Measurements from ENCODE around the gene DMD.
"Not testable (repeated sequence)": the region's sequence is repeated elsewhere in the genome, so short reads cannot be mapped to it uniquely, and the experiment has no call there.

The DMD gene

DNA sequence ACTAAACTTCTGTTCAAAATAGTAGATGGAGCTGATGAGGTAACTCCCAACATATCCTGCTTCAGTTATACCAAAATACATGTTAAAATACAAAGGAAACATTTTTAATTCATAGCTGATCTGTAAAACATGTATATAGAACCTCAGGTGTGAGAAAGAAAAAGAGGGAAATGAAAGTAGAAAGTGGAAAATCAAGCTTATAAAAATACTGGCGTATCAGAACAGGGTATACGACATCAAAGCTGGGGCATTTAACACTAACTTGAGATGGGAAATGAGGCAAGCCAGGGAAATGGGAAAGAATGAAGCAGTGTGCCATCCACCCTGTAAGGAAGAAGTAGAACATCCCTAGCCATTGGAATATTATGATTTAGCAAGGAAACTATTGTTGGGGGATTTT, 767.5 kb downstream of the DMD start:
- DNase-seq, result no peak
- intact Hi-C loops (cut with DNase I), result no loop called here

DNA sequence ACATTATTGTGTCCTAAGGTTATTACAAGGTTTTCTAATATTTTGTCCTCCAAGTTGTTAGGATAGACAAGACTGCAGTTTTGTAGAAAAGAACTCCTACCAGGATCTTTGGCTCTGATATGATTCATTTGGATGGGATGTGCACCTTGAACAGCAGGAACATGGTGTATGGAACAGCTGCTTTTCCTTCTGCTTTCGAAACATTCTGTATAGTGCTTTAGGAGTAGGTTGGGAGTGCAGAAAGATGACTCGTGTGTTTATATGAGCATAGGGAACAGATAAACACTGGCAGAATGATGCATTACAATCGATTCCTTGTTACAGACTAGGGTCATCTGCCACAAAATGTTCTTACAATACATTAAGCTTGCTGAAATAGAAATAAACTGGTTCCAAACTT, 790.1 kb downstream of the DMD start:
- DNase-seq, result no peak
- intact Hi-C loops (cut with DNase I), result no loop called here

DNA sequence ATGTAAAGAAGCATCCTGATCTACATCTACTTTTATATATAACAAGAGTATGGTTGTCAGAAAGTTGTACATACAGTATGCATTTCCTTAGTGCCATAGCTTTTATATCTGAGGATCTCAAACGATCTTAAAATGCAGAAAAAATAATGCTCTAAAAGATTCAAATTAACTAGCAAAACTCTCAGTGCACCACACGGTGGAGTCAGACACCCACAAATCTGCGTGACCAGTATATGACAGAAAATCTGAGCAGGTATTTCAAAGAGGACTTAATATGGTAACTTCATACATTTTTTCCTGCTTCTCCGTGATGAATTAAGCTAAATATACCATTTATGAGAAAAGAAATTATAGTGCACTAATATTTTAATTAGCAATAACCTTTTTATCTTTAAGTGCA, 803.0 kb downstream of the DMD start:
- peak in 18 of 42 donors; percentile 0 to 33 (median 10) for DNase-seq

DNA sequence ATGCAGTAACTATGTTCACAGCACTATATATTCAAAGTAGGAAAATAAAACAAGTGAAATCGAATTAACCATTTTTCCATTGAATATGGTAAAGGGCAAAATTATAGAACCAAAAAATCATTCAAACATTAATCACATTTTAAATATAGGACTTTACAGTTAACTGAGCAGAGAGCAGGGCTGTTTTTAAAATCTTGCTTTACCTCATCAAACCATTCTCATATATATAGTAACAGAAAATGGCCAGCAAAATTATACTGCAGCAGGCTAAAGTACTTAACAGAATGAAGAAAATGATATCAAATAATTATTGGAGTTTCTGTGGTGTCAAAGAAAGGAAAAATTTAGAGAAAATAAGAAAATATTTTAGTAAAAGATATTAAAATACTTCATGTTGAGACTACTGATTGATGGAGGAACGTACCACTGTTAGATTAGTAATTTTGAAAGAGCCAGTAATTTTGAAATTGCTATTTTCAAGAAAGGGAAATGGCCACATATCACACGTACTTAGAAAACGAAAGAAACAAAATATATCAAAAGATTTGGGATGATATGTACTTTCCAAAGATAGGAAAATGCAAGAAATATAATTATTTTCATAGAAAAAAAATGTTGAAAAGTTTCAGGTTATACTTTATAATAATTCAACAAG, 813.7 kb downstream of the DMD start:
- no peak for DNase-seq
- intact Hi-C loops (cut with DNase I), result no loop called here

More for the DNA sequence above, 803.0 kb downstream of the DMD start:
- intact Hi-C loops (cut with DNase I), result no loop called here

DNA sequence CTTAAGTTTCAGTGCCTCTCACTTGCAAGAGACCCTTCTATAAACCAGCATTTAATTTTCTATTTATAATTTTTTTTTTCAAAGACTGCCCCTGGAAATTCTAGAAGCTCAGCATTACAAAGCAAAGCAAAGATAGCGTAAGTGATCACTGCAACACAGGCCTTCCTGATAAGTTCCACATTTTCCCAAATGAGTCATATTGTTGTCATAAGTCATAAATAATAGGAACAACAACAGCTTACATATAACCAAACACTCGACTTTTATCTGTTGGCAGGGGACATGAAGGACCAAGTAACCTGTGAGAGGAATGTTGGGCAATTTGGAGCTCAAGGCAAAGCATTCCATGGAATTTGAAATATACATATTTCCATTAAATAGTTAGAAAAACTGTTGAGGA, 815.5 kb downstream of the DMD start:
- intact Hi-C loops (cut with DNase I), result no loop called here
- DNase-seq, result no peak

DNA sequence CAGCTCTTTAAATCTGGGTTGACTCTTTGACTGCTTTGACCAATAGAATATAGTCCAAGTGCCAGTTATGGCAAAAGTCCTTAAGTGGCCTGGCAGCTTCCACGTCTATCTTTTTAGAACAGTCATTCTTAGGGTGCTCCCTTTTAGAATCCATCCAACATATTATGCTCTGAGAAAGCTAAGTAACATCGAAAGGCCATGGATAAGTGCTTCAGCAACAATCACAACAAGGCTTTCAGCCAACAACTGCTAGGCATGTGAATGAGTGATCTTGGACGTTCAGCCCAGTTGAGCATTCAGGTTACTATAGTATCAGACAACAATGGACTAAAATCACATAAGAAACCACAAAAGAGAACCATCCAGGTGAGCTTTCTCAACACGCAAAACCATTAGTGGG, 818.7 kb downstream of the DMD start:
- no peak for DNase-seq
- intact Hi-C loops (cut with DNase I), result no loop called here

DNA sequence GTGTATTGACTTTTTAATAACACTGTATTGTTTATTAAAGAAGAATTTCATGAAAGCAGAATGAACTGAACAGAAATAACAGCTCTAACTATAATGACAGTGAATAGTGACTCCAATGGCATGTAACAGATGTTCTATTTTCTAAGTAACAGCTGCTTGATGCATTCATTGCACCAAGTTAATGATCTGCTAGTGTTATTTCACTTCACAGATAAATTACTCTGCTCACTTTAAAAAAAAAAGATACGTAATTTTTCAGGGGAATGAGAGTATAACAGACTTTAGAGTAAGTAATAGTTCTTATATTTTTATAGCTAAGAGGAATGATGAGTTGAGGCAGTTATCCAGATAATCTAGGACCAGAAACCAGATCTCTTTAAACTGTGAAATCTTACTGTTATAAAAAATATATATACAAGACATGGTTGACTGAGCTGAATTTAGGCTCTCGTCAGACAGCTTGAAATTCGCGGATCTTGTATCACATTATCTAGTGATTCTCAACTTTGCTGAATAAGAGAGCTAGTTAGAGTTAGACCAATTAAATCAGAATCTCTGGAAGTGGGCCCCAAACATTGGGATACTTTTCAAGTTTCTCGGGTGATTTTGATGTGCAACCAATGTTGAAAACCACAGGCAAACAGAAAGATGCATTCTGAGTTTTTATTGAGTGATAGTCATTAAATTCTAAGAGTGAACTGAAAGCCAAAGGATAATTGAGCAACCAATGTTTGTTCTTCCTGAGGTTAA, 840.7 kb downstream of the DMD start:
- intact Hi-C loops (cut with DNase I), result no loop called here
- no peak for DNase-seq

DNA sequence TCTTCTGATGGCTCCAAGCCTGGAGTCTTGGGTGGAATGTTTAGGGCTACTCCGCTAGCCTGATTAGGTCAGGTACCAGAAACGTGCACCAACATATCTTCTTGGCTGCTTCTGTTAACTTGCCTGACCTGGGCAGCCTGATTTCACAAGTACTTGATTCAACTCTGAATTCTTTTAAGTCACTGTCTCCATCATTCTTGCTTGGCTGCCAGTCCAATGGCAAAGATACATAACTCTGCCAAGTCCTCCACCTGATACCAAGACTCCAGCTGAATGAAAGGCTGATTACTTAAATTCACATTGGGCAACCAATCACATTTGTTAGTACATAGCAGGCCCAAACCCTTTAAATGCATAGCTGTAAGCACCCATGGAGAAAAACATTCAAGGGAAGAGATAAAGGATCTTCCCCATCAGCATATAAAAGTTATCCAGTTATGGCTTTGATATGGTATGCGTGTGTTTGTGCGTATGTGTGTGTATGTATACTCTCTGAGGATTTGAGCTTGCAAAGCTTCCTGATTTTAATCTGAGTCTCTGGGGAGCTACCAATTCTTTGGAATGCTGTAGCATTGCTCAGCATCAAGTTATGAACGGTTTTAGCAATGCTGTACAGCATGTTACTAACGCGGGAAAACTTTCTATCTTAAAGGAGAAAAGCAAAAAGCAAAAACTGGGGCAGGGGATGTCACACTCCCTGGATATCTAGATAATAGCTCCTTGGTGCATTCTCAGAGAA, 917.2 kb downstream of the DMD start:
- intact Hi-C loops (cut with DNase I), result no loop called here
- no peak for DNase-seq

DNA sequence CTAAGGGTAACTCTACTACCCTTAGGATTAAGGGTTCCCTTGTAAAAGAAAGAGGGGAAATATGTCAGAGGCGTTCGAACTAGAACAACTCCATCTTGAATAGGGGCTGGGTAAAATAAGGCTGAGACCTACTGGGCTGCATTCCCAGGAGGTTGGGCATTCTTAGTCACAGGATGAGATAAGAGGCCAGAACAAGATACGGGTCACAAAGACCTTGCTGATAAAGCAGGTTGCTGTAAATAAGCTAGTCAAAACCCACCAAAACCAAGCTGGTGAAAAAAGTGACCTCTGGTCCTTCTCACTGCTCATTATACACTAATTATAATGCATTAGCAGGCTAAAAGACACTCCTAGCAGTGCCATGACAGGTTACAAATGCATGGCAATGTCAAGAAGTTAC, 922.0 kb downstream of the DMD start:
- no peak for DNase-seq
- intact Hi-C loops (cut with DNase I), result no loop called here

DNA sequence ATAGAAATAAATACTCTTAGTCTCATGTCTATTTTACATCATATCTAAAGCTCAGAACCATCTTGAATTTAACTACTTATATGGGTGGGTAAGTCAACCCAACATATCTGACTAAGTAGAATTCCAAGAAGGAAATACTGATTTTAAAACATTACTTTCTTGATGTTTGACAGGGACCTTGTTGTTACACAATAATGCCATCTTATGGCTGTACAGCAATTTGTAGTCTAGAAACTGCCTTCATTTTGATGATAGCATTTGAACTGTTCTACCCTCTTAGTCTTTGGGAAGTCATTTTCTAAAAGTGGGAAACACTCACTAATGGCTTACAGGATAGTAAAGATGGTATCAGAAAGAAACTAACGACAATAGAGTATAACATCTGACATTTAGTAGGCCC, 929.5 kb downstream of the DMD start:
- intact Hi-C loops (cut with DNase I), result no loop called here
- no peak for DNase-seq

DNA sequence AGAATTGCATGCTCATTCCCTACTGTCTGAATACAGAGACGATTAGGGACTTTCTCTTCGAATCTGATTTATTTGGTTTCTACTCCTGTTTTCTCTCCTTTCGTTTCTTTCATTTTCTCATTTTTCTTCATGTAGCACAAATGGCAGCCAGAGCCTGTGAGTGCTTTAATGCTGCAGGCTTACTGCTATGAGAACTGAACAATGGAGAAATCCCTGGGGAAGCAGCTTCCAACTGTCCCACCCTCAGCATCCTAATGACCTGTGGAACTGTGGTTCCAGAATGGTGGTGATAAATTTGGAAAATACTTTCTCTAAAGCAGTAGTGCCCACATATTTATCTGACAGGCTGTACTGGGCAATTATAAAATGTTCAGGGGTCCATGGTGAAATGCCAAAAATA, 930.4 kb downstream of the DMD start:
- DNase-seq, result no peak
- intact Hi-C loops (cut with DNase I), result no loop called here

DNA sequence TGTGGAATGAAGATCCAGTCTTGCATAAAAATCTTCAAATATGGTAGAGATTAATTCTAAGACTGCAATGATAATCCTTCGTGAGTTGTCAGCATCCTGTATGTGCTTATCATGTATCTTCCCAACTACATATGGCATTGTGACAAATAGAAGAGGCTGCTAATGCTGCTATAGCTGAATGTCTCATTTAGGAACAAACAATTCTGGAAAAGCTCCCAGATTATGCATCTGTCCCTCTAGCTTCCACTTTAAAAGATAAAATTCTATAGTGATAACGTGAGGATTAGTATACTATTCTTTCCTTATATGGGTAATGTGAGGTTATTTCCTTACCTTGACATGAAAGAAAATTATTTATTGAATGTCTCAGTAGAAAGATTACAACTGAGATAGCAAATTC, 930.9 kb downstream of the DMD start:
- DNase-seq, result no peak
- intact Hi-C loops (cut with DNase I), result no loop called here

DNA sequence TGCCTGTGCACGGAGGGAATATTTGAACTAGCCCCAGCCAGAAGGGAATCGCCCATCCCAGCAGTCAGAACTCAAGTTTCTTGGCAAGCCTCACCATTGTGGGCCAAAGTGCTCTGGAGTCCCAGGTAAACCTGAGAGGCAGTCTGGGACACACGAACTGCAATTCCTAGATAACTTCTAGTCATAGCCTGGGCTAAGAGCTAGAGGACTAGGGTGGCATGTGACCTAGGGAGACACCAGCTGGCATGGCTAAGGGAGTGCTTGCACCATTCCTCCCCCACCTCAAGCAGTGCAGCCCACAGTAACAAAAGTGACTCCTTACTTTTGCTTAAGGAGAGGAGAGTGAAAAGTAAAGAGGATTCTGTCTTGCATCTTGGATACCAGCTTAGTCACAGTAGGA, 935.2 kb downstream of the DMD start:
- DNase-seq, result no peak
- intact Hi-C loops (cut with DNase I), result no loop called here

DNA sequence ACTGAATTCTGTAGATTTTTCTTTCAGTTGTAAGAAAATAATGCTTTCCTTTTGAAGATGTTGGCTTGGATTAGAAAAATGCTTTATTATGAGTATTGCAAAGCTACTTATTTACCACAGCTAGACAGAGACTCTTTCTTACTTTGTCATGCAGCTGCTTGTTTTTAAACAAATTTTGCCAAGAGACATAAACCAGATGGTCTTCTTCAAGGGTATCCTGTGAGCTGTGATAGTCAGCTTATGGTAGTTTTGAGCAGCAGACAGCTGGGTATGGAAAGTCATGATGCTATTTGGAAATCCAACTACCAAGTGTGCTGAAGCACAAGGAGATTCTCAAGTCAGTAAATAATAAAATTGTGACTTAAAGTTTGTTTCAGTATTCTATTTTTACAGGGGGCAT, 941.5 kb downstream of the DMD start:
- intact Hi-C loops (cut with DNase I), result no loop called here
- no peak for DNase-seq

DNA sequence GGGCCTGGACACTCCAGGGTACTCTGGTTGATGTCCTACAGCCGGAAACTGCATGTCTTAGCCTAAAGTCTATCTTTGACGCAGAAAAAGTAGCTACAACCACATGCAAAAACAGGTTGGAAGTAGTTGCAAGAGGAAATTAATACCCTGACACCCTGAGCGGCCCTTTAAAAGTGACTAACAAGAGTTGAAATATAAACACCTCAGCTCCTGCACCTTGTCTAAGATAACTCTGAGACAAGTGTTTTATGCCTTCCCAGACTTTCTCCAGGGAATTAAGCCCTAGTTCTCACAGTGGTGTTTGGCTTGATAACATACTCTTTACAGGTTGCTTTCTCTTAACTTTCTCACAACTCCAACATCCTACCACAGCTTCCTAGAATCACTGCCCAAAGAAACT, 943.1 kb downstream of the DMD start:
- DNase-seq, result no peak
- intact Hi-C loops (cut with DNase I), result no loop called here

DNA sequence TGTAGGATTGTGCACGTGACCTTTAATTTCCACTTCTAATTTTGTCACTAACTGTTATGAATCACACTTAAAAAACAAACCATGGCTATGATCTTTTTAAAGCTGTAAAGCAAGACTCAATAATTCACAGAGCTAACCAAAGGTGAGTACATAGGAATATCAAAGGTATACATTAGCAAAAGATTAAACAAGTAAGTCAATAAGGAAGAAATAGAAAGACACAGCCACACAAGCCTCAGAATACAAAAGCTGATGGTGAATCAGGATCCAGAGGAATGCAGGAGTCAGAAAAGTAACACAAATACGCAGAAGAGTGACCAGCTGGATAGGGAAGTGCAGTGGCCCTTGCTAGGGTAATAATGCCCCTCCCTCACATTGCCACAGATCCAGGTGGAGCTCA, 943.6 kb downstream of the DMD start:
- no peak for DNase-seq
- intact Hi-C loops (cut with DNase I), result no loop called here

DNA sequence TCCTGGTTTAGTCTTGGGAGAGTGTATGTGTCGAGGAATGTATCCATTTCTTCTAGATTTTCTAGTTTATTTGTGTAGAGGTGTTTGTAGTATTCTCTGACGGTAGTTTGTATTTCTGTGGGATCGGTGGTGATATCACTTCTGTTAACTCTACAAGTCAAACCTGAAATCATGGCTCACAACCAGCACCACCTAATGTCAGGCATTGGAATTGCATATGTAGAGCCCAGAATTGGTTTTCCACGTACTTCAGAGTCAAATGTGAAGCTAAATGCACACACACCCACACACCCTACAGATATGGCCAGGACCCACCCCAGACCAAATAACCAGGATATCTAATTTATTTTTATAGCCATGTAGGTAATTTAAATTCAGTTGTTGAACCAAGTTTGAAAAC, 964.7 kb downstream of the DMD start:
- intact Hi-C loops (cut with DNase I), result not testable (repeated sequence)
- DNase-seq, result peak in 30 of 42 donors; percentile 2 to 65 (median 28)

DNA sequence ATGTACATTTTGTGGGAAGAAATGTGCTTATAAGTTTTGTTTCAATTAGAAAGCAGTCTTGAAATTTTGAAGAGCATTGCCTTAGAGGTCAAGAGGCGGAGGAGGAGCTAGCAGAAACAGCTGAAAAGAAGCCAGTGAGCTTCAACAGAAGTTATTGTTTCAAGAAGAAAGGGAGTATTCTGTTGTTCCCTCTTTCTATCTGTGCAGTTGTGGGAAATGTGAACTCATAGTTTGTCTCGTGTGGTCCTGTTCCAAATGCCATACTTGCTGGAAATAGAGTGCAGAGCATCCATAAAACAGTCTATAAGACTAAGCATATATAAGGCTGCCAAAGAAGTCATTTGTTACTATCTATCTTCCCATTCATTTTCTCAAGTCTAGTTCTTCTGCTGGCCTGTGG, 1015.7 kb downstream of the DMD start:
- intact Hi-C loops (cut with DNase I), result no loop called here
- peak in 25 of 42 donors; percentile 3 to 66 (median 21) for DNase-seq

DNA sequence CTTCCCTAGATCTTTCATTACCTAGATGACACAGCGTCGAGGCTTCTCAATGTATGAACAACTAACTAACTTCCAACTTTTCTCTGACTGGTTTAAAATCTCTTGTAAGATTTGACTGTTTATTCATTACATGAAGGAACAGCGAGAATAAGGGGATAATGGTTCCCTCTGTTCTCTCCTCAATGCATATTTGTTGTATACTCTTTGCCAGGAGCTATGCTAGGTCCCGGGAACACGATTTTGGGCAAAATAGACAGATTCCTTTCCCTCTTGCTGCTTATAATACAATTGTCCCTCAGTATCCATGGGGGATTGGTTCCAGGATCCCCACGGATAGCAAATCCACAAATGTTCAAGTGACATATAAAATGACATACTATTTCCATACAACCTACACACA, 1020.0 kb downstream of the DMD start:
- DNase-seq, result no peak
- intact Hi-C loops (cut with DNase I), result no loop called here

DNA sequence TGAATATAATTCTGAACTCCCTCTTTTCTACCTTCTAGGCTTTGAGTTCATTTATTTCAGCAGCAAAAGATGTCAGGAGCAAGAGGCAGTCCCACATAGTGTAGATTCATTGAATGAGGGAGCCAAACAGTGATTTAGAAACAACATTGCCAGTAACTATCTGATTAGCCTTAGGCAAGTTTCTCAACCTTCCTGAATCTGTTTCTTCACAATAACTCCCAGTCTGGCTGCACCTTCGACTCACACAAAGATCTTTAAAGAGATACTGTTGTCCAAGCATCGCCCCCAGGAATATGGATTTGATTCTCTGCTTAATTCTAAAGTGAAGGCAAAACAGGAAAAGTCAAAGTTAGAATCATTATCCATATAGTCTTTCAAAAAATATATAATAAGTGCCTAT, 1026.2 kb downstream of the DMD start:
- no peak for DNase-seq
- intact Hi-C loops (cut with DNase I), result no loop called here

DNA sequence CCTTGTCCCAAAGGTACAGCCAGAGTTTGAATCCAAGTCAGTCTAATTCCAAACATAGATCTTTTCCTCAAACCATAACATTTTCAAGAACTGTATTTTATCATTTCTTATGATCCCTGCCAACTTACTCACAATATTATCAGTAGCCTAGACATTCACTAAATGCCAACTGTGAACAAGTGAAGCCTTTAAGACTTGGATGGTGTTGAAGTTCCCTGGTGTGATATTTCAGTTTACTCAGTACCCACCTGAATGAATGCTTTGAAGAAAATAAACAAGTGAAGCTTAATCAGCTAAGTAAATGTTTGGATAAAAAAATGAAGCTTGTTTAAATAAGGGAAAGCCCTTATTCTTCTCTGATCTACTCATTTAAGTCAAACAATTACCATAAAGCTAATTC, 1028.3 kb downstream of the DMD start:
- no peak for DNase-seq
- intact Hi-C loops (cut with DNase I), result no loop called here

Measured in head of caudate nucleus (tissue), 42 donors.